ENCODE data around the gene ZBTB5. TPM values are rescaled to one million over a fixed set of nuclear protein-coding genes. Genes with fewer than 3 reads are reported as not detected.

ZBTB5 gene
- total and polyA plus RNA-seq, 2 of the 13 experiments (the other 11 are each of a cell fraction or from before 2014, with no cell fraction given): 12.5 to 20.5 TPM

DNA sequence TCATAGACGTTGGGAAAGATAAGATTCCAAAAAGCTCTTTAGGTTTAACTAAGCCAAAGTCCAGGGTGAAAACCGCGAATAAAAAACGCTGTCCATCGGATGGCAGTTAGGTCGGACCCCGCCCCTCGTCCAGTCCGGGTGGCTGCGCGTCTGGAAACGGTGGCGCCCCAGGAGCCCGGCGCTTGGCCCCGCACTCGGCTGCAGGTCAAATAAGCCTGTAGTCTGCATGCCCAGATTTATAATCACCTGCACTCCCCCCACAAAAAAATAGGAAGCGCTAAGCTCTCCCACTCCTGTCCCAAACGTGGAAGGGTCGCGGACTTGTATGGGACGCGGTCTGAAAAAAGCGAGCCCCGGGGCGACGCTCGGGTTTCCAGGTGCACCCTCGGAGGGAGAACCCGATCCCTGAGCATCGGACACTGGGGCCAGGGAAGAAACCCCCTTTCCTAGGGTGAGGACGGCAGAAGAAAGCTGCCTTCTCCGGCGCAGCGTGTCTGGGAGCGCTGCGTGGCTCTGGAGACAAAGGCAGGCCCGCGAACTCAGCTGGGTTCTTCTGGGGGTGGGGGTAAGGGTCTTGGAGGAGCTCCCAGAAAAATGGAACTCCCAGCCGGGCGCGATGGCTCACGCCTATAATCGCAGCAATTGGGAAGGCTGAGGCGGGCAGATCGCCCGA lies 923 bp upstream of the ZBTB5 start (continued):
- TF ChIP-seq ZBED4 (CRISPR knock-in tag; IDR thresholded peaks at IDR 0.05; ENCODE audit: borderline replicate concordance) (no peak), TCF7L2 (IDR thresholded peaks at IDR 0.05; ENCODE audit: low read depth, low read length) (no peak), ZBTB25 (CRISPR knock-in tag; IDR thresholded peaks at IDR 0.05) (0 out of 2 replicates have a peak, but pooled peaks have one; percentile 28), ZMYM2 (CRISPR knock-in tag; IDR thresholded peaks at IDR 0.05) (no peak), STAT5B (CRISPR knock-in tag; IDR thresholded peaks at IDR 0.05) (no peak), FOSL2 (CRISPR knock-in tag; IDR thresholded peaks at IDR 0.05) (no peak), ZNF563 (CRISPR knock-in tag; IDR thresholded peaks at IDR 0.05) (no peak), ZNF552 (CRISPR knock-in tag; IDR thresholded peaks at IDR 0.05; ENCODE audit: borderline replicate concordance) (no peak), ZNF589 (CRISPR knock-in tag; conservative IDR thresholded peaks at IDR 0.05) (no peak), ATM (IDR thresholded peaks at IDR 0.05; ENCODE audit: borderline replicate concordance) (no peak), HNF1B (CRISPR knock-in tag; IDR thresholded peaks at IDR 0.05) (no peak), MEIS2 (CRISPR knock-in tag; IDR thresholded peaks at IDR 0.05) (peak; percentile 20; the same call in 1 of the 2 replicates), RARA (CRISPR knock-in tag; IDR thresholded peaks at IDR 0.05) (no peak), ZNF451 (CRISPR knock-in tag; IDR thresholded peaks at IDR 0.05) (no peak), PREB (CRISPR knock-in tag; IDR thresholded peaks at IDR 0.05) (no peak), TGIF2 (CRISPR knock-in tag; IDR thresholded peaks at IDR 0.05) (no peak), ZNF296 (CRISPR knock-in tag; conservative IDR thresholded peaks at IDR 0.05) (no peak)

All from HepG2 (cell line).